B cell (primary cell): ENCODE data around the gene ZNF33A. TPM values are rescaled to one million over a fixed set of nuclear protein-coding genes. Genes with fewer than 3 reads are reported as not detected.
A peak's percentile ranks its signal among the peaks of the same experiment; 100 is the strongest.
"Not testable (repeated sequence)": the region's sequence is repeated elsewhere in the genome, so short reads cannot be mapped to it uniquely, and the experiment has no call there.

Experiments
- ATAC-seq: fragments of 200-7000 bp; cut with Tn5 transposase; one replicate; pipeline ENCODE4 v1.10.0; 2021; ENCODE audit warnings: low read depth, mild to moderate bottlenecking, moderate number of reproducible peaks, moderate library complexity
- CTCF ChIA-PET: fragments of 350-600 bp; sonication (Branson Sonifier 250); formaldehyde crosslinking; loops from one replicate; lab custom pipeline; 2021; ENCODE audit warnings: antibody characterized with exemption, inconsistent platforms; lab: Charles Lee
- POLR2A ChIA-PET: fragments of 350-600 bp; sonication (Branson Sonifier 250); formaldehyde crosslinking; loops from one replicate; lab custom pipeline; 2021; ENCODE audit warnings: antibody characterized with exemption; lab: Charles Lee
- DNase-seq: peaks from one replicate; pipeline ENCODE4 v3.0.0; 2013
- H2AFZ ChIP-seq: 2 replicates; pipeline ENCODE4 v1.6.1; 2012; ENCODE audit warnings: mild to moderate bottlenecking, low read depth, low read length; ENCODE audit not compliant: insufficient read depth, poor library complexity, severe bottlenecking
- H3K27ac ChIP-seq, 2 donors: 1 replicate in 1 of 2; 2 replicates in 1 of 2; pipeline ENCODE4 v1.5.1; 2012 to 2013; ENCODE audit warnings: low read length in 2 of 2, mild to moderate bottlenecking in 2 of 2, moderate library complexity in 1 of 2
- H3K27me3 ChIP-seq, 4 experiments: fragments of 200-600 bp in 1 of 4; sonication (generic) in 1 of 4; replicated peaks in 1 of 4; 1 replicate in 2 of 4; 2 replicates in 2 of 4; pipeline versions ENCODE4 v1.6.1 to v1.7.0; 2013 to 2016; ENCODE audit warnings: low read length in 3 of 4, mild to moderate bottlenecking in 2 of 4, mixed read lengths in 1 of 4, moderate library complexity in 1 of 4; ENCODE audit not compliant: insufficient read depth in 4 of 4, control insufficient read depth in 3 of 4; ENCODE audit errors: control extremely low read depth in 1 of 4
- H3K36me3 ChIP-seq, 2 experiments: replicated peaks in 1 of 2; 1 replicate in 1 of 2; 2 replicates in 1 of 2; pipeline versions ENCODE4 v1.6.1 to v1.7.1; 2013; ENCODE audit warnings: low read length in 1 of 2; ENCODE audit not compliant: insufficient read depth in 2 of 2, control insufficient read depth in 1 of 2; ENCODE audit errors: control extremely low read depth in 1 of 2, extremely low read depth in 1 of 2
- H3K4me1 ChIP-seq, 2 donors: fragments of 200-600 bp in 1 of 2; sonication (generic) in 1 of 2; 1 replicate in 1 of 2; 2 replicates in 1 of 2; pipeline versions ENCODE4 v1.5.1 to v1.6.1; 2013 to 2017; ENCODE audit warnings: low read length in 2 of 2; ENCODE audit not compliant: control insufficient read depth in 2 of 2, insufficient read depth in 2 of 2
- H3K4me2 ChIP-seq: replicated peaks from 2 replicates; pipeline ENCODE3; 2012; ENCODE audit warnings: mild to moderate bottlenecking, low read depth, low read length; ENCODE audit not compliant: poor library complexity, severe bottlenecking
- H3K4me3 ChIP-seq, 5 experiments: fragments of 200-600 bp in 1 of 5; sonication (generic) in 1 of 5; 1 replicate in 3 of 5; 2 replicates in 2 of 5; pipeline versions ENCODE4 v1.5.1 to v1.7.0; 2011 to 2016; ENCODE audit warnings: low read length in 4 of 5, mild to moderate bottlenecking in 4 of 5, low read depth in 2 of 5, control low read depth in 1 of 5, moderate library complexity in 1 of 5; ENCODE audit not compliant: insufficient read depth in 1 of 5; ENCODE audit errors: control extremely low read depth in 1 of 5, extremely low read depth in 1 of 5
- H3K79me2 ChIP-seq: fragments of 200-600 bp; sonication (generic); one replicate; pipeline ENCODE4 v1.6.0; 2016; ENCODE audit warnings: low read length; ENCODE audit not compliant: control insufficient read depth, insufficient read depth
- H3K9ac ChIP-seq: fragments of 200-600 bp; sonication (generic); 2 replicates; pipeline ENCODE4 v1.6.1; 2017; ENCODE audit warnings: mild to moderate bottlenecking, low read length, moderate library complexity
- H3K9me3 ChIP-seq, 3 donors: one replicate each; pipeline versions ENCODE4 v1.6.1 to v1.7.1; 2013; ENCODE audit warnings: low read length in 2 of 3; ENCODE audit not compliant: control insufficient read depth in 2 of 3, insufficient read depth in 1 of 3; ENCODE audit errors: control extremely low read depth in 1 of 3
- H4K20me1 ChIP-seq: 2 replicates; pipeline ENCODE4 v1.6.0; 2012; ENCODE audit warnings: mild to moderate bottlenecking, low read length; ENCODE audit not compliant: insufficient read depth, control insufficient read depth, poor library complexity, severe bottlenecking
- H3K27ac Mint-ChIP-seq: one replicate; pipeline ENCODE4 v1.8.0; 2021; ENCODE audit warnings: mixed read lengths
- H3K27me3 Mint-ChIP-seq: one replicate; pipeline ENCODE4 v1.8.0; 2021; ENCODE audit warnings: mixed read lengths
- H3K4me1 Mint-ChIP-seq: one replicate; pipeline ENCODE4 v1.8.0; 2021; ENCODE audit warnings: mixed read lengths
- H3K4me3 Mint-ChIP-seq: one replicate; pipeline ENCODE4 v1.8.0; 2021; ENCODE audit warnings: mixed read lengths
- H3K9me3 Mint-ChIP-seq: one replicate; pipeline ENCODE4 v1.8.0; 2022; ENCODE audit warnings: mixed read lengths; ENCODE audit not compliant: insufficient read depth
- CTCF ChIP-seq: fragments of 200-600 bp; IDR thresholded peaks from one replicate; pipeline ENCODE4 v1.8.0; 2022; ENCODE audit warnings: antibody characterized with exemption, mild to moderate bottlenecking
- EZH2 ChIP-seq: IDR thresholded peaks from 2 replicates; pipeline ENCODE4 v1.6.1; 2012; ENCODE audit warnings: borderline replicate concordance, low read depth, mild to moderate bottlenecking, moderate library complexity, low read length; ENCODE audit not compliant: insufficient read depth, poor library complexity, severe bottlenecking
- WGBS: methylation state at CpG from one replicate; pipeline ENCODE4 v1.1.5; 2013; ENCODE audit warnings: missing lambda C conversion rate; ENCODE audit not compliant: insufficient coverage; 5-methylcytosine and 5-hydroxymethylcytosine counted together
- intact Hi-C: fragments of 100-400 bp; cut with micrococcal nuclease; formaldehyde crosslinking; loops from one replicate; pipeline ENCODE4 v1.10.0; 2022
- polyA plus RNA-seq: library from polyadenylated mRNA; depleted of rRNA; stranded (reverse); fragments of >200 nt; gene quantifications from 2 replicates; pipeline ENCODE4 v1.2.3, GENCODE V29; 2012
- total RNA-seq, 2 donors: library from RNA; stranded (reverse); fragments of 120-200 nt in 1 of 2; gene quantifications; 1 replicate in 1 of 2; 2 replicates in 1 of 2; pipeline versions ENCODE4 v1.2.3 to v1.2.4, GENCODE V29; 2013 to 2022

Gene ZNF33A
- total and polyA plus RNA-seq, 2 donors (not counting 1 experiment from before 2014, with no cell fraction given) = 20.3 to 86.6 TPM

- H3K27ac Mint-ChIP-seq = no peak overlapping the region
- DNase-seq = no peak
- H3K4me1 Mint-ChIP-seq = peaks cover 5% of the 10 kb centered on the region
- H3K36me3 ChIP-seq = no peaks in the 10 kb centered on the region
- ChIA-PET CTCF (no interaction called here), POLR2A (no interaction called here)
- H3K79me2 ChIP-seq = no peaks in the 10 kb centered on the region
- TF ChIP-seq CTCF (no peak), EZH2 (no peak)
- H3K4me3 ChIP-seq = no peak overlapping the region
- H3K27ac ChIP-seq = no peak overlapping the region
- peaks cover 3 to 9% of the 10 kb centered on the region in 2 donors for H3K4me1 ChIP-seq
- peaks cover 0 to 4% (median under 1%) of the 10 kb centered on the region in 4 experiments for H3K27me3 ChIP-seq
- H2AFZ ChIP-seq = no peak overlapping the region
- ATAC-seq = no peak
- H3K4me3 Mint-ChIP-seq = no peak overlapping the region
- WGBS = 60% methylated on average over 1 of the region's 2 CpGs
- H3K4me2 ChIP-seq = no peak overlapping the region
- H3K9me3 ChIP-seq = peaks cover 2 to 18% (median 16%) of the 10 kb centered on the region in 3 donors
- H3K9me3 Mint-ChIP-seq = peaks cover 18% of the 10 kb centered on the region
- H3K27me3 Mint-ChIP-seq = peaks cover 5% of the 10 kb centered on the region
- intact Hi-C loops = no loop called here
- no peaks in the 10 kb centered on the region for H4K20me1 ChIP-seq
- H3K9ac ChIP-seq = no peak overlapping the region
Observed at GRCh38 chr10:38076687-38077086, 66.2 kb downstream of the ZNF33A start.

- ChIA-PET POLR2A (interaction anchor here (0.8 kb wide), 1 partner anchor 118 kb away, joined by 3 read pairs; no protein-coding TSS in a partner anchor), CTCF (interaction anchor here (1.1 to 1.8 kb wide), 2 partner anchors 117 to 118 kb away, joined by 3 to 7 read pairs; partner anchors contain the start of gene ZNF25)
- H3K4me1 Mint-ChIP-seq = peaks cover 22% of the 10 kb centered on the region
- intact Hi-C loops, H3K9me3 Mint-ChIP-seq, H3K27me3 ChIP-seq, ATAC-seq, H3K27ac ChIP-seq, H3K9me3 ChIP-seq, H4K20me1 ChIP-seq, H3K27me3 Mint-ChIP-seq: not testable (repeated sequence)
- 96% methylated on average over 13 of the region's 15 CpGs for WGBS
- H3K9ac ChIP-seq = peak overlapping the region; percentile 88
- H3K4me2 ChIP-seq = peak overlapping the region; percentile 85
- peak overlapping the region; percentile 95 for H2AFZ ChIP-seq
- H3K27ac Mint-ChIP-seq = peak overlapping the region; percentile 90
- DNase-seq = peak; percentile 5
- H3K4me3 ChIP-seq = peak overlapping the region in 3 of 5 experiments; percentile 81 to 91 (median 91)
- peaks cover 15% of the 10 kb centered on the region for H3K79me2 ChIP-seq
- H3K36me3 ChIP-seq = peaks cover 2 to 18% of the 10 kb centered on the region in 2 experiments
- peaks cover 13 to 17% of the 10 kb centered on the region in 2 donors for H3K4me1 ChIP-seq
- peak overlapping the region; percentile 92 for H3K4me3 Mint-ChIP-seq
Observed at GRCh38 chr10:38093318-38093717, 82.8 kb downstream of the ZNF33A start.
